Neural cell (in vitro differentiated cells): ENCODE results near the gene ITGB5. TPM values are rescaled to one million over a fixed set of nuclear protein-coding genes. Genes with fewer than 3 reads are reported as not detected.
A peak's percentile ranks its signal among the peaks of the same experiment; 100 is the strongest.

Experiments
- H2AFZ ChIP-seq: fragments of 200-600, 300-800 bp; sonication (generic), shearing (Covaris generic); 2 replicates; pipeline ENCODE4 v1.6.0; 2014; ENCODE audit warnings: low read depth, mild to moderate bottlenecking, antibody characterized with exemption, low read length, moderate library complexity
- H3F3A ChIP-seq: fragments of 200-600 bp; shearing (Covaris generic); 2 replicates; pipeline ENCODE4 v1.6.1; 2016; ENCODE audit warnings: mild to moderate bottlenecking, moderate library complexity, mixed read lengths, antibody characterized with exemption, low read length; ENCODE audit not compliant: insufficient read depth, poor library complexity, severe bottlenecking
- H3K27ac ChIP-seq: fragments of 200-600, 300-800 bp; sonication (generic), shearing (Covaris generic); 2 replicates; pipeline ENCODE4 v1.5.1; 2014; ENCODE audit warnings: mild to moderate bottlenecking, low read length, moderate library complexity
- H3K27me3 ChIP-seq: fragments of 300-800, 200-600 bp; sonication (generic), shearing (Covaris generic); 2 replicates; pipeline ENCODE4 v1.6.0; 2014; ENCODE audit warnings: mild to moderate bottlenecking, low read depth, low read length, moderate library complexity; ENCODE audit not compliant: insufficient read depth
- H3K36me3 ChIP-seq: fragments of 300-800, 200-600 bp; sonication (generic), shearing (Covaris generic); 2 replicates; pipeline ENCODE4 v1.5.1; 2014; ENCODE audit warnings: mild to moderate bottlenecking, antibody characterized with exemption, low read length, moderate library complexity; ENCODE audit not compliant: insufficient read depth
- H3K4me2 ChIP-seq: fragments of 300-800, 200-600 bp; sonication (generic), shearing (Covaris generic); 2 replicates; pipeline ENCODE4 v1.6.0; 2014; ENCODE audit warnings: mild to moderate bottlenecking, low read length
- H3K4me3 ChIP-seq: fragments of 300-800, 200-600 bp; sonication (generic), shearing (Covaris generic); 2 replicates; pipeline ENCODE4 v1.5.1; 2014; ENCODE audit warnings: mild to moderate bottlenecking, low read length, moderate library complexity
- H3K79me2 ChIP-seq: fragments of 200-600 bp; shearing (Covaris generic); replicated peaks from 2 replicates; pipeline ENCODE4 v1.6.0; 2014; ENCODE audit warnings: mild to moderate bottlenecking, low read length, moderate library complexity; ENCODE audit not compliant: insufficient read depth
- H3K9ac ChIP-seq: fragments of 300-800, 200-600 bp; sonication (generic), shearing (Covaris generic); 2 replicates; pipeline ENCODE4 v1.6.1; 2016; ENCODE audit warnings: mild to moderate bottlenecking, low read length, mixed read lengths
- H3K9me2 ChIP-seq: fragments of 200-600 bp; shearing (Covaris generic); 2 replicates; pipeline ENCODE4 v1.6.1; 2016; ENCODE audit warnings: mild to moderate bottlenecking, low read length, mixed read lengths; ENCODE audit not compliant: insufficient read depth
- H3K9me3 ChIP-seq: fragments of 200-600, 300-800 bp; sonication (generic), shearing (Covaris generic); 2 replicates; pipeline ENCODE4 v1.6.1; 2016; ENCODE audit warnings: mild to moderate bottlenecking, mixed run types, low read length, moderate library complexity, mixed read lengths
- H4K20me1 ChIP-seq: fragments of 200-600 bp; shearing (Covaris generic); 2 replicates; pipeline ENCODE4 v1.6.1; 2016; ENCODE audit warnings: mild to moderate bottlenecking, mixed run types; ENCODE audit not compliant: insufficient read depth
- CTCF ChIP-seq: fragments of 450-650 bp; IDR thresholded peaks from 2 replicates; pipeline ENCODE4 v1.5.1; 2014; ENCODE audit warnings: antibody characterized with exemption, mild to moderate bottlenecking, moderate library complexity; ENCODE audit not compliant: poor library complexity, severe bottlenecking
- EP300 ChIP-seq: fragments of 450-650 bp; conservative IDR thresholded peaks from 2 replicates; pipeline ENCODE4 v1.6.1; 2014; ENCODE audit warnings: antibody characterized with exemption, mild to moderate bottlenecking, moderate library complexity; ENCODE audit not compliant: poor library complexity, severe bottlenecking
- EZH2 ChIP-seq: fragments of 200-600, 300-800 bp; shearing (Covaris generic), sonication (generic); IDR thresholded peaks from 2 replicates; pipeline ENCODE4 v1.6.1; 2014; ENCODE audit warnings: antibody characterized with exemption, low read length, borderline replicate concordance, mild to moderate bottlenecking; ENCODE audit not compliant: insufficient read depth, poor library complexity, severe bottlenecking
- MXI1 ChIP-seq: fragments of 450-650 bp; conservative IDR thresholded peaks from 2 replicates; pipeline ENCODE4 v1.6.1; 2014; ENCODE audit warnings: antibody characterized with exemption, mild to moderate bottlenecking; ENCODE audit not compliant: poor library complexity, severe bottlenecking
- POLR2AphosphoS5 ChIP-seq: IDR thresholded peaks from 2 replicates; pipeline ENCODE4 v1.6.1; 2012
- RAD21 ChIP-seq: fragments of 450-650 bp; conservative IDR thresholded peaks from 2 replicates; pipeline ENCODE4 v1.6.1; 2014; ENCODE audit warnings: antibody characterized with exemption, mild to moderate bottlenecking, moderate library complexity
- REST ChIP-seq: IDR thresholded peaks from 2 replicates; pipeline ENCODE4 v1.6.1; 2012; ENCODE audit warnings: borderline replicate concordance
- SMC3 ChIP-seq: fragments of 450-650 bp; conservative IDR thresholded peaks from 2 replicates; pipeline ENCODE4 v1.6.1; 2014; ENCODE audit warnings: antibody characterized with exemption, mild to moderate bottlenecking, moderate library complexity; ENCODE audit not compliant: poor library complexity
- TAF1 ChIP-seq: IDR thresholded peaks from 2 replicates; pipeline ENCODE4 v1.6.1; 2012; ENCODE audit warnings: low read depth
- polyA plus RNA-seq: library from polyadenylated mRNA; depleted of rRNA; stranded (reverse); fragments of >200 nt; gene quantifications from 2 replicates; pipeline ENCODE4 v1.2.3, GENCODE V29; 2014

ITGB5 gene
- polyA plus RNA-seq, 1 donor from 2014 or later, result 1.2 TPM

GRCh38 chr3:124787476-124788195 is 99.5 kb downstream of the ITGB5 start:
- TF ChIP-seq MXI1 (no peak), CTCF (no peak), EP300 (no peak), TAF1 (no peak), SMC3 (no peak), RAD21 (no peak), REST (no peak), POLR2AphosphoS5 (no peak), EZH2 (no peak)
- no peaks in the 10 kb centered on the region for H3K27me3 ChIP-seq
- H3K36me3 ChIP-seq, result no peaks in the 10 kb centered on the region
- H3K4me3 ChIP-seq, result no peak overlapping the region
- H2AFZ ChIP-seq, result no peak overlapping the region
- no peaks in the 10 kb centered on the region for H3K79me2 ChIP-seq
- no peak overlapping the region for H3K9ac ChIP-seq
- no peaks in the 10 kb centered on the region for H3K9me3 ChIP-seq
- H3K4me2 ChIP-seq, result no peak overlapping the region
- no peaks in the 10 kb centered on the region for H3K9me2 ChIP-seq
- H3K27ac ChIP-seq, result no peak overlapping the region
- H4K20me1 ChIP-seq, result no peaks in the 10 kb centered on the region
- H3F3A ChIP-seq, result no peaks in the 10 kb centered on the region

GRCh38 chr3:124786511-124787241 is 100.5 kb downstream of the ITGB5 start:
- H2AFZ ChIP-seq, result no peak overlapping the region
- no peaks in the 10 kb centered on the region for H3K36me3 ChIP-seq
- H3K4me2 ChIP-seq, result no peak overlapping the region
- H3K79me2 ChIP-seq, result no peaks in the 10 kb centered on the region
- no peaks in the 10 kb centered on the region for H3K9me3 ChIP-seq
- H4K20me1 ChIP-seq, result no peaks in the 10 kb centered on the region
- no peaks in the 10 kb centered on the region for H3K27me3 ChIP-seq
- TF ChIP-seq RAD21 (peak; percentile 43), MXI1 (no peak), SMC3 (peak; percentile 36), TAF1 (no peak), REST (no peak), CTCF (peak; percentile 41), EP300 (no peak), EZH2 (no peak)
- H3K27ac ChIP-seq, result no peak overlapping the region
- no peak overlapping the region for H3K9ac ChIP-seq
- no peak overlapping the region for H3K4me3 ChIP-seq
- H3F3A ChIP-seq, result no peaks in the 10 kb centered on the region
- H3K9me2 ChIP-seq, result no peaks in the 10 kb centered on the region
